ENCODE measurements around the gene SMG6. TPM values are rescaled to one million over a fixed set of nuclear protein-coding genes. Genes with fewer than 3 reads are reported as not detected.

The SMG6 gene
- total and polyA plus RNA-seq, 2 of the 8 experiments (the other 6 are each of a cell fraction or from before 2014, with no cell fraction given) = 18.5 to 25.2 TPM

DNA sequence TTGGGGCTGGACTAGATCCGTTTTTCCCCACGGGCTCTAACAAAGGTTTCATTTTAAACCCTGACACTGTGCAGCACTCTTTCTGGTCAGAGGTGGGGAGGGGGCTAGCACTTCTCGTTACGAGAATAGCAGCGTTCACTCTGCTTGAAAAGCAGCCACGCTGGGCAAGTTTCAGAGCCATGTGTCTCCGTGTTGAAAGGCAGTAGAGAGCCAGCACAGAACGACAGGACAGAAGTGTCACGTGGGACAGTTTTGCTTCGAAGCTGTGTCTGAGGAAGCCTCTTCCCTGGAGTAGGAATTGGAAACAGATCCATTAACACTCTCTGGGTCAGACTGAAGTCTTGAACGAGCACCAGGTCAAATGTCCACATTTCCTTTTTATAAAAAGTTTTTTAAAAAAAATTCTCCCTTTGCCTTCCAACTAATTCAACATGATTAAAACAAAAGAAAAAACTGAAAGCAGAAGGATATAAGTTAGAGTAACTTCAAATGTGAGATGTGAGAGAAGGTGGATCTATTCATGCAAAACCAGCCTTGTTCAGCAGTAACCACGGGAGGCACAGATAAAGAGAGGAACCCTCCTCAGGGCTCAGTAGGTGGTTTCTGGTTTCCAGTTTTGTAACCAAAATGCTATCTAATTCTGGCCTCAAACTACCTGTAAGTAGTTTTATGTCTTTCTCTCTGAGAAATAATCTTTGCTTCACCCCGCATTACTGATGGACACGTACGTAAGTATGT is 65.0 kb downstream of the SMG6 start:
- Histone ChIP-seq H3K14ac (ENCODE audit: insufficient read length) (no peak overlapping the region), H3K79me2 (ENCODE audit: control insufficient read depth in 1 of 2, insufficient read depth in 2 of 2, low read length in 2 of 2) (no peaks in the 10 kb centered on the region), H3K27ac (ENCODE audit: low read depth, low read length) (no peak overlapping the region), H3K4me3 (ENCODE audit: extremely low read depth in 1 of 4, insufficient read depth in 2 of 4, low read depth in 3 of 4, low read length in 4 of 4) (no peak overlapping the region), H4K5ac (ENCODE audit: insufficient read length, low read depth, low read length) (no peak overlapping the region), H3K79me1 (ENCODE audit: low read depth, low read length) (no peaks in the 10 kb centered on the region), H3K9ac (replicated peaks in 1 of 4; ENCODE audit: extremely low read depth in 1 of 4, low read depth in 3 of 4, low read length in 3 of 4) (no peak overlapping the region), H3K9me3 (ENCODE audit: insufficient read depth in 2 of 2, low read depth in 1 of 2, low read length in 1 of 2) (no peaks in the 10 kb centered on the region), H2BK15ac (ENCODE audit: low read length) (no peak overlapping the region), H3K18ac (ENCODE audit: extremely low read depth, low read length) (no peak overlapping the region), H2BK5ac (ENCODE audit: low read depth, low read length) (no peak overlapping the region; the same call in 1 of the 2 replicates), H2BK12ac (ENCODE audit: low read depth, low read length) (no peak overlapping the region), H3K56ac (replicated peaks; ENCODE audit: insufficient read length, low read depth, low read length) (no peak overlapping the region), H3K4me1 (replicated peaks in 1 of 4; ENCODE audit: control insufficient read depth in 3 of 4, insufficient read depth in 4 of 4, low read length in 3 of 4) (no peaks in the 10 kb centered on the region), H4K20me1 (replicated peaks in 1 of 2; ENCODE audit: control insufficient read depth in 1 of 2, insufficient read depth in 2 of 2, low read length in 2 of 2) (peaks cover 0 to 6% of the 10 kb centered on the region in 2 experiments), H3K4me2 (ENCODE audit: insufficient read depth in 1 of 2, low read depth in 2 of 2, low read length in 2 of 2) (no peak overlapping the region), H3K23ac (ENCODE audit: insufficient read length) (no peak overlapping the region), H2BK20ac (ENCODE audit: low read length) (no peak overlapping the region), H3K27me3 (replicated peaks in 1 of 4; ENCODE audit: control insufficient read depth in 3 of 4, extremely low read depth in 1 of 4, insufficient read depth in 3 of 4, low read length in 3 of 4) (no peaks in the 10 kb centered on the region), H2AFZ (ENCODE audit: low read length) (no peak overlapping the region), H3K36me3 (ENCODE audit: control insufficient read depth in 2 of 4, insufficient read depth in 4 of 4, low read length in 3 of 4) (no peaks in the 10 kb centered on the region; a peak in 2 of 8 replicates), H4K8ac (ENCODE audit: extremely low read depth, insufficient read depth, low read length) (no peak overlapping the region), H2BK120ac (replicated peaks; ENCODE audit: low read depth, low read length) (no peak overlapping the region), H2AK5ac (ENCODE audit: low read depth, low read length) (no peak overlapping the region), H3K23me2 (ENCODE audit: low read depth, low read length) (no peaks in the 10 kb centered on the region; the same call in 1 of the 2 replicates), H3K4ac (replicated peaks; ENCODE audit: insufficient read length, low read depth, low read length) (no peak overlapping the region), H4K91ac (replicated peaks; ENCODE audit: insufficient read length, low read length) (no peak overlapping the region)
- no peak for FAIRE-seq
- DNase-seq (ENCODE audit: low read depth in 1 of 2, low spot score in 2 of 2) = no peak
- CTCF ChIA-PET (ENCODE audit: partially characterized antibody) = interaction anchor here (1.2 kb wide), 2 partner anchors 77 to 184 kb away, joined by 3 to 8 read pairs; partner anchors contain the start of gene HIC1
- TF ChIP-seq BCL11A (IDR thresholded peaks at IDR 0.05; ENCODE audit: low read depth in 2 of 2, low read length in 2 of 2) (no peak), MAFK (IDR thresholded peaks at IDR 0.05; ENCODE audit: low read depth, low read length) (no peak), YY1 (IDR thresholded peaks at IDR 0.05; ENCODE audit: low read depth, low read length) (no peak), RAD21 (IDR thresholded peaks at IDR 0.05 in 1 of 2, conservative IDR thresholded peaks at IDR 0.05 in 1 of 2; ENCODE audit: low read depth in 2 of 2, low read length in 2 of 2) (no peak), CTBP2 (IDR thresholded peaks at IDR 0.05; ENCODE audit: borderline replicate concordance, insufficient read depth, insufficient read length, low read length) (no peak), POLR2AphosphoS5 (IDR thresholded peaks at IDR 0.05; ENCODE audit: low read depth, low read length) (no peak)
- TF ChIP-seq, protein P1, sequence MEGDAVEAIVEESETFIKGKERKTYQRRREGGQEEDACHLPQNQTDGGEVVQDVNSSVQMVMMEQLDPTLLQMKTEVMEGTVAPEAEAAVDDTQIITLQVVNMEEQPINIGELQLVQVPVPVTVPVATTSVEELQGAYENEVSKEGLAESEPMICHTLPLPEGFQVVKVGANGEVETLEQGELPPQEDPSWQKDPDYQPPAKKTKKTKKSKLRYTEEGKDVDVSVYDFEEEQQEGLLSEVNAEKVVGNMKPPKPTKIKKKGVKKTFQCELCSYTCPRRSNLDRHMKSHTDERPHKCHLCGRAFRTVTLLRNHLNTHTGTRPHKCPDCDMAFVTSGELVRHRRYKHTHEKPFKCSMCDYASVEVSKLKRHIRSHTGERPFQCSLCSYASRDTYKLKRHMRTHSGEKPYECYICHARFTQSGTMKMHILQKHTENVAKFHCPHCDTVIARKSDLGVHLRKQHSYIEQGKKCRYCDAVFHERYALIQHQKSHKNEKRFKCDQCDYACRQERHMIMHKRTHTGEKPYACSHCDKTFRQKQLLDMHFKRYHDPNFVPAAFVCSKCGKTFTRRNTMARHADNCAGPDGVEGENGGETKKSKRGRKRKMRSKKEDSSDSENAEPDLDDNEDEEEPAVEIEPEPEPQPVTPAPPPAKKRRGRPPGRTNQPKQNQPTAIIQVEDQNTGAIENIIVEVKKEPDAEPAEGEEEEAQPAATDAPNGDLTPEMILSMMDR (IDR thresholded peaks at IDR 0.05; ENCODE audit: control extremely low read depth in 1 of 3, insufficient read depth in 1 of 3, low read depth in 1 of 3, low read length in 3 of 3) = no peak
- 85% methylated on average over 15 of the region's 15 CpGs; no CpG with 5 or more reads in 1 of the 2 experiments for WGBS, 2 experiments (ENCODE audit: extremely low coverage in 1 of 2, insufficient coverage in 1 of 2, insufficient read length in 1 of 2, insufficient replicate concordance in 2 of 2, low coverage in 1 of 2, low lambda C conversion rate in 2 of 2, missing lambda C conversion rate in 1 of 2)
- POLR2A ChIA-PET (ENCODE audit: partially characterized antibody) = interaction anchor here (0.7 kb wide), 1 partner anchor 268 kb away, joined by 3 read pairs; no protein-coding TSS in a partner anchor
